Brain microvascular endothelial cell (primary cell): Measurements from ENCODE around the gene NAA16.

Experiments used
- DNase-seq: peaks from one replicate; pipeline ENCODE4 v3.0.0-alpha.2; 2020
- H3K27ac ChIP-seq: fragments of 250-450 bp; sonication (Bioruptor Pico); 2 replicates; pipeline ENCODE4 v1.5.1; 2020; ENCODE audit warnings: mild to moderate bottlenecking, moderate library complexity
- H3K27me3 ChIP-seq: fragments of 250-450 bp; sonication (Bioruptor Pico); replicated peaks from 2 replicates; pipeline ENCODE4 v1.5.1; 2020; ENCODE audit warnings: mild to moderate bottlenecking
- H3K36me3 ChIP-seq: fragments of 250-450 bp; sonication (Bioruptor Pico); replicated peaks from 2 replicates; pipeline ENCODE4 v1.5.1; 2020; ENCODE audit warnings: mild to moderate bottlenecking
- H3K4me3 ChIP-seq: 2 replicates; pipeline ENCODE4 v1.5.1; 2011; ENCODE audit warnings: low read depth, mild to moderate bottlenecking, control low read depth, low read length, moderate library complexity
- CTCF ChIP-seq: IDR thresholded peaks from 2 replicates; pipeline ENCODE4 v1.5.1; 2011; ENCODE audit warnings: low read depth, mild to moderate bottlenecking, moderate library complexity, low read length, control low read depth, inconsistent platforms; ENCODE audit errors: missing control alignments
- in situ Hi-C: cut with HindIII; loops from 2 replicates; pipeline ENCODE4 v1.10.0; 2017; ENCODE audit warnings: low sequenced_read_pairs, low pct_ligation_motif_present

Gene NAA16

DNA sequence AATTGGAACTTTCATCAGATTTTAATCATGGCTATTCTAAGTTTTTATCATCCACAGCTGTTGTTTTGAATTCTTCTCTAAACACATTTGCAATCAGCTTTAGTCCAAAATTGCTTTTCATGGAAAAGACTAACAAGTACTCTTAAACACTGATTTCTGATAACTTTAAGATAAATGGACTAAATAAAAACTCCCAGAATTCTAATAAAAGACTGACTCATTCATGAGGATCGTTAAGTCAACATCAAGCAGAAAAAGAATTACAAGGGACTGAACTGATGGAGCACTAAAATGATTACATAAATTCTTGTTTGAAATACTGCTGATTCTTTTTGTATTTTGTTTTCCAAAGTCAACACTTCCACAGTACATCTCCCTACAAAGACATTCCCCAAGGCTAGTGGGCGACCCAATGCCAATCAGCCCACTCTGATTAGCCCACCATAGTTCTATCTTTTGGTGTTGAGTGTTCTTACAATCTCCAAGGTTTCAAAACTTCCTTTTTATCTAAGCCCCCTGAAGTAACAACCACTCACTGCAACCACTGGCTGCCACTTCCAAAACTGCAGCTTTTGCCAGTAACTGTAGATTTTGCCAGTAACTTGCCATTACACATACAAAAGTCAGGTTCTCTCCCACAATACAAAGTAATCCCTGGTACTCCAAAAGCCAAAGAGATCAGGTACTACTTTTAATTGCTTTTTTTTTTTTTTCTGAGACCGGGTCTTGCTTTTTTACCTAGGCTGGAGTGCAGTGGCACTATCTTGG is 14.0 kb upstream of the NAA16 start:
- DNase-seq, result no peak
- no peak overlapping the region for H3K27ac ChIP-seq
- in situ Hi-C loops, result no loop called here
- H3K4me3 ChIP-seq, result no peak overlapping the region
- no peaks in the 10 kb centered on the region for H3K36me3 ChIP-seq
- TF ChIP-seq CTCF, result no peak
- H3K27me3 ChIP-seq, result no peaks in the 10 kb centered on the region

GRCh38 chr13:41299316-41300094 is 11.6 kb upstream of the NAA16 start:
- Histone ChIP-seq H3K27me3 (no peaks in the 10 kb centered on the region), H3K36me3 (no peaks in the 10 kb centered on the region), H3K27ac (no peak overlapping the region), H3K4me3 (no peak overlapping the region)
- TF ChIP-seq CTCF, result no peak
- no peak for DNase-seq
- in situ Hi-C loops, result no loop called here

- in situ Hi-C loops, result no loop called here
- no peak for TF ChIP-seq CTCF
- DNase-seq, result no peak
- no peaks in the 10 kb centered on the region for H3K27me3 ChIP-seq
- H3K4me3 ChIP-seq, result no peak overlapping the region
- no peak overlapping the region for H3K27ac ChIP-seq
- no peaks in the 10 kb centered on the region for H3K36me3 ChIP-seq
These were observed 8.3 kb upstream of the NAA16 start for GRCh38 chr13:41302743-41303142.

DNA sequence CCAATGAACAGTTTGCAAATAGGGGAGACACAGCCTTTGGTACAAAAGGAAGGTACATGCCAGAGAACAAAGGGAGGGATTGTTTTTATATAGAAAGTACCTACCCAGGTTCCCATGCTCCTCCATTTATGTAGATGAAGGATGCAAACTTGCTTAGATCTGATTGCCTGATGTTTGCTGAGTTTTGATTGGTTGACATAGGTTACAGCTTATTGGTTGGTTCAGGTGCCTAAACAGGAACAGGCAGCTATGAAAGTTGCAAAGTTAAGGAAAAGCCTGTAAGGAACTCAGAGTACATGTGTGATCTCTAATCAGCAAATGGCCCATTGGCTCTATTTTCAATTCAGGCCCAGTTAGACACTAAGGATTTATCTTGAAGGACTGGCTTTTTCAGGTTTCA is 6.5 kb upstream of the NAA16 start:
- H3K36me3 ChIP-seq, result no peaks in the 10 kb centered on the region
- TF ChIP-seq CTCF, result no peak
- H3K27me3 ChIP-seq, result no peaks in the 10 kb centered on the region
- in situ Hi-C loops, result no loop called here
- no peak overlapping the region for H3K27ac ChIP-seq
- H3K4me3 ChIP-seq, result no peak overlapping the region
- DNase-seq, result no peak

- in situ Hi-C loops, result no loop called here
- TF ChIP-seq CTCF, result no peak
- Histone ChIP-seq H3K27ac (peak overlapping the region; percentile 67), H3K27me3 (no peaks in the 10 kb centered on the region), H3K4me3 (no peak overlapping the region), H3K36me3 (no peaks in the 10 kb centered on the region)
- peak; percentile 2 for DNase-seq
These were observed 4.6 kb upstream of the NAA16 start for GRCh38 chr13:41306271-41307145.
